NCI-H1048 (cell line): ENCODE measurements around the gene ADCYAP1.
"Not testable (repeated sequence)": the region's sequence is repeated elsewhere in the genome, so short reads cannot be mapped to it uniquely, and the experiment has no call there.

Experiments used
- DNase-seq: peaks from one replicate; lab custom pipeline; 2025; lab: John Stamatoyannopoulos, UW

Gene ADCYAP1

GRCh38 chr18:904218-905090 lies at the start of gene ADCYAP1:
TSS of gene ADCYAP1 (plus strand) at chr18:904871. CDS start at chr18:905387, 516 bp downstream.
- no peak for DNase-seq

- no peak for DNase-seq
These were observed 46.7 kb upstream of the ADCYAP1 start for GRCh38 chr18:857986-858385.

- DNase-seq, result peak; percentile 69
These were observed 39.8 kb upstream of the ADCYAP1 start for GRCh38 chr18:864872-865273.

GRCh38 chr18:867257-867656 lies 37.4 kb upstream of the ADCYAP1 start:
- no peak for DNase-seq

GRCh38 chr18:873426-873825 lies 31.2 kb upstream of the ADCYAP1 start:
- not testable (repeated sequence) for DNase-seq

GRCh38 chr18:875912-876311 lies 28.8 kb upstream of the ADCYAP1 start:
- DNase-seq, result no peak

- no peak for DNase-seq
These were observed 27.4 kb upstream of the ADCYAP1 start for GRCh38 chr18:877238-877637.

- DNase-seq, result no peak
These were observed 18.6 kb upstream of the ADCYAP1 start for GRCh38 chr18:886076-886475.

- DNase-seq, result no peak
These were observed 17.0 kb upstream of the ADCYAP1 start for GRCh38 chr18:887716-888115.

- DNase-seq, result no peak
These were observed 12.4 kb upstream of the ADCYAP1 start for GRCh38 chr18:892316-892715.

GRCh38 chr18:896315-896714 lies 8.4 kb upstream of the ADCYAP1 start:
- no peak for DNase-seq

GRCh38 chr18:901761-902160 lies 2.9 kb upstream of the ADCYAP1 start:
- DNase-seq, result no peak

GRCh38 chr18:902229-902628 lies 2.4 kb upstream of the ADCYAP1 start:
- DNase-seq, result no peak

- no peak for DNase-seq
These were observed 970 bp upstream of the ADCYAP1 start for GRCh38 chr18:903701-904100.

GRCh38 chr18:905307-905947 lies 756 bp downstream of the ADCYAP1 start:
- no peak for DNase-seq

- no peak for DNase-seq
These were observed 1.3 kb downstream of the ADCYAP1 start for GRCh38 chr18:905948-906415.

- DNase-seq, result no peak
These were observed 1.9 kb downstream of the ADCYAP1 start for GRCh38 chr18:906416-907114.

- DNase-seq, result no peak
These were observed 2.6 kb downstream of the ADCYAP1 start for GRCh38 chr18:907115-907884.

GRCh38 chr18:907885-908757 lies 3.5 kb downstream of the ADCYAP1 start:
- DNase-seq, result no peak

- DNase-seq, result no peak
These were observed 4.4 kb downstream of the ADCYAP1 start for GRCh38 chr18:908758-909724.
